HG03432 (cell line): Measurements from ENCODE around the gene ZNF318.
A peak's percentile ranks its signal among the peaks of the same experiment; 100 is the strongest.
"Not testable (repeated sequence)": the region's sequence is repeated elsewhere in the genome, so short reads cannot be mapped to it uniquely, and the experiment has no call there.

Source experiments
- ATAC-seq: cut with Tn5 transposase; IDR thresholded peaks from one replicate; pipeline ENCODE4 v1.9.1; 2021; ENCODE audit warnings: mild to moderate bottlenecking, moderate library complexity; ENCODE audit not compliant: unreplicated experiment

Gene ZNF318

GRCh38 chr6:43390753-43391439 lies 21.4 kb upstream of the ZNF318 start:
- not testable (repeated sequence) for ATAC-seq

- no peak for ATAC-seq
Measured at GRCh38 chr6:43389730-43390295, 20.4 kb upstream of the ZNF318 start.

DNA sequence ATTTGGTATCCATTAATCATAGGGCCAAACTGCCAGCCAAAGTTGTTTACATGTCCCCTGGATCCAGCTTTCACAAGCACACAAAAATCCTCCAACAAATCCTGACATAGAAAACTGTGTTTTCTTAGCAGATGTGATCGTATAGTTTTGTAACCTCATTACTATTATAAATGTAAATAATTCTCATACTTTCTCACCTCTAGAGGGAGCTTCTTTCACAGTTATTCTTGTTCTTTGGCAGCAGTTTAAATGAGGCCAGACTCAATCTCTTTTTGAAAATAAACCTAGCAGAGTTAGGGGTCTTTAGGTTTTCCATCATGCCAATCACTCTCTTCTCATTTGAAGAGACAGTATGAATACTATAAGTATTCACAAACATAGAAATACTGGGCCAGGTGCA lies 17.0 kb upstream of the ZNF318 start:
- no peak for ATAC-seq

DNA sequence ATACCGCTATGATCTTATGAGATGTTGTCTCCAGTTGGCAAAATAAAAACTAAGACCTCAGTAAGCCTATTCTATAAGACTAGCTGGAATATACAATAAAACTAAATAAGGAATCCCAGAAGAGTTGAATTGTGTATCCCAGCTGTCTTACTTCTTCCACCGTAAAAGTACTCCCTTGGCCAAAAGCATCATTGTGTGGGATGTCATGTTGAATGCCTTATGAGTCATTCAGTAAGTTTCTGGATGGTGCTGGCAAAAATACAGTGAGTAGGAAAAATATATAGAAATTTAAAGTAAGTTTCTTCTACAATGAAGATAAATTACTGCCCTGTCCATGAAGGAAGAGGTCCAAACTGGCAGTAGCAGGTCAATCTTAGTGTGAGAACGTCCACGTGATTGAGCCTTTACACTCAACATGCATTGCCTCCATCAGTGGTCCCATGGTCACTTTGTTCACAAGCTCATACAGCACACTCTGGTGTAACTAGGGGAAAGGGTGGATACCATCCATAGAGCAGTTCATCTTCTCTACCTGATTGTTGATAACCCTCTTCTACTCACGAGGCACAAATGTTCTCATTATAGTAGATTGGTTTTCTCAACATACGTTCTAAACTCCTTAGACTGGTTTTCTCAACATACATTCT lies 13.7 kb upstream of the ZNF318 start:
- peak; percentile 37 for ATAC-seq

- not testable (repeated sequence) for ATAC-seq
Measured at GRCh38 chr6:43380858-43381257, 11.4 kb upstream of the ZNF318 start.

DNA sequence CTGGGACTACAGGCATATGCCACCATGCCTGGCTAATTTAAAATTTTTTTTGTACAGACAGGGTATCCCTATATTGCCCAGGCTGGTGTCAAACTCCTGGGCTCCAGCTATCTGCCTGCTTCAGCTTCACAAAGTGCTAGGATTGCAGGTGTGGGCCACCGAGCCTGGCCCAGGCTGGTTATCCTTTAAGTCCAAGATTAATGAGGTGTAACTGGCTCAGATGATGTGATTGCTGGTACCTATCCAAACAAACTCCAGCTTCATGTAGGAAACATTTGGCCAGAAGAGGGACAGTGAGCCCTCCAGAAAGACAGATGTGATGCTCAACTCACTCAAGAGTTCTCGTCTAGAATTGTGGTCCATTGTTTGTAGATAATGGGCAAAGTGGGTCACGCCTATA lies 9.2 kb upstream of the ZNF318 start:
- no peak for ATAC-seq

- no peak for ATAC-seq
Measured at GRCh38 chr6:43377710-43378229, 8.3 kb upstream of the ZNF318 start.

DNA sequence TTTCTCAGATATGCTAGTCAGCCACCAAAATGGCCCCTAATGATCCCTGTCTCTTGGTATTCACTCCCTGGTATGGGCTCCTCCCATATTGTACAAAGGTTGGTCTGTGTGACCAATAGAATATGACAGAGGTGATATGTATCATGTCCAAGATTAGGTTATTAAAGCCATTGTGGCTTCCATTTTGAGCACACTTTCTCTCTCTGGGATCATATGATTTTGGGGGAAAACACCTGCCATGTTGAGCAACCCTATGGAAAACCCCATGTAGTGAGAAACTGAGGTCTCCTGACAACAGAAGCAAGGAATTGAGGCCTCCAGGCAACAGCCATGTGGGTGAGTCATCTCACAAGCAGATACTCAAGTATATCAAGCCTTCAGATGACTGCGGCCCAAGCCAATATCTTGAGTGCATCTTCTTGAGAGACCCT lies 7.1 kb upstream of the ZNF318 start:
- peak; percentile 54 for ATAC-seq

- no peak for ATAC-seq
Measured at GRCh38 chr6:43375693-43376092, 6.2 kb upstream of the ZNF318 start.

DNA sequence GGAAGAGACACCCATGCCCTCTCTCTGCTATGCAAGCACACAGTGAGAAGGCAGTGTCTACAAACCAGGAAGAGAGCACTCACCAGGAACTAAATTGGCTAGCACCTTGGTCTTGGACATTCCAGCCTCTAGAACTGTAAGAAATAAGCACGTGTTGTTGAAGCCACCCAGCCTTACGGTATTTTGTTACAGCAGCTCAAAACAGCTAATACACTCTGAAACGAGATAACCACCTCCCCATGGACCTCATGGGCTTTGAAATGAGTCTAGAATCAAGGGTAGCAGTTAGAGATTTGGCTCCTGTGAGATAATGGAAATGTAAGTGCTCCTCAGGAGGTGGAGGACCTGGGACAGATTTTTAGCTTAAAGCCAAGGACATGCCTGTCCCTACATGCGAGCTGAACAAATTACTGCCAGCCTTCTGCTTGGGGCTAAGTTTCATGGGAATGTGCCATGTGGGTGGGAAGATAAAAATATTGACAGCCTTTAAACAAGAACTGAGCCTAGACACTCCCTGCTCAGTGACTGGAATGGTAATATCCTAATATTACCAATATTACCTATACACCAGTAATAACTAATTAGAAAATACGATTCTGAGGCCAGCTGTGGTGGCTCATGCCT lies 3.9 kb upstream of the ZNF318 start:
- ATAC-seq: no peak

DNA sequence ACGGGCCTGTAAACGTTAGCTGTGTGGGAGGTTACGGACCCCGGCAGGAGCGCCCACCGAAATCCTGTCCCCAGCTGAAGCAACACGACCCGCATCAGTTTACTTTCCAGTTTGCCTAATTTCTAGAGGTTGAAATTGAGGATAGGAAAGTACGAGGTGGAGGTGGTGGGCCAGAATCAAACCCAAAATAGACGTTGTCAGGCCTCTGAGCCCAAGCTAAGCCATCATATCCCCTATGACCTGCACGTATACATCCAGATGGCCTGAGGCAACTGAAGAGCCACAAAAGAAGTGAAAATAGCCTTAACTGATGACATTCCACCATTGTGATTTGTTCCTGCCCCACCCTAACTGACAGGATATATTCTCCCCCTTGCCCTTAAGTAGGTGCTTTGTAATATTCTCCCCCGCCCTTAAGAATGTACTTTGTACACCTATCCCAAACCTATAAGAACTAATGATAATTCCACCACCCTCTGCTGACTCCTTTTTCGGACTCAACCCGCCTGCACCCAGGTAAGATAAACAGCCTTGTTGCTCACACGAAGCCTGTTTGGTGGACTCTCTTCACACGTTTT lies 645 bp upstream of the ZNF318 start:
- peak; percentile 13 for ATAC-seq

DNA sequence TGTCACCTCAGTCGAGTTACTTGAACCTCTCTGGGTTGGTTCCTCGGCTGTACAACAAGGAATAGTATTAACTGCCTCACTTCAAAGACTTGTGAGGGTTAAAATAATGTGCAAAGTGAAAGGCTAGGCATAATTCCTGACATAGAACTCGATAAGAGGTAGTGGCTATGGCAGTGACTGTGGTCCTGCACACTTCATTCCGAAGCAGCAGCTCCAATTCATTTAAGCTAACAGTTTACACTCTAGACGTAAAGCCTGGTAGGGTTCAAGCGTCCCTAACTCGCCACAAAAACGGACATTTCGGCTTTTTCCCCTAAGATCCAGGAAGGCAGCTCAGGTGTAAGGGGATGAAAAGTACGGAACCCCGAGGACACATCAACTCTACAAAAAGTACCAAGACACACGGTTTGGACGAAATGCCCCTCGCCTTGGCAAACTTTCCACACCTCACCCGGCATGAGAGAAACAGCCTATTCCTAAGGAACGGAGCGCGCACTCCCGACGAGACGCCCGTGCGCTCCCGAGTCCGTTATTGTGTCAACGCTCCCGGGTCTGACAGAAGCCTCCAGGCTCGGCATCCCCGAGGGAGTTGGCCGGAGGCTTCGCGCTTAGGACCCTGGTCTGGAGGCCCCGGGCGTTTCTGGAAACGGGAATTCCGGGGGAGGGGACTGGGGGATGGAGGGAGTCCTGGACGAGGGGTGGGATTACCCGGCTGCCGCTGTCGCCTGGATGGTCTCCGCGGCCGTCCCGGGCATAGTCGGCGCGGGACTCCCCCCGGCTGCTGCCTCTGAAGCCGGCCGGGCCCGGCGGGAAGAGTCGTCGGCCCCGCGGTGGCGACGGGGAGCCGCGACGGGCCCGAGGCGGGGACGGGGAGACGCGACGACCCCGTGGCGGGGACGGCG lies 937 bp downstream of the ZNF318 start:
- ATAC-seq: peak; percentile 1

- ATAC-seq: no peak
Measured at GRCh38 chr6:43367245-43367984, 2.0 kb downstream of the ZNF318 start.

- ATAC-seq: no peak
Measured at GRCh38 chr6:43361269-43361668, 8.2 kb downstream of the ZNF318 start.

- no peak for ATAC-seq
Measured at GRCh38 chr6:43359831-43360230, 9.6 kb downstream of the ZNF318 start.

DNA sequence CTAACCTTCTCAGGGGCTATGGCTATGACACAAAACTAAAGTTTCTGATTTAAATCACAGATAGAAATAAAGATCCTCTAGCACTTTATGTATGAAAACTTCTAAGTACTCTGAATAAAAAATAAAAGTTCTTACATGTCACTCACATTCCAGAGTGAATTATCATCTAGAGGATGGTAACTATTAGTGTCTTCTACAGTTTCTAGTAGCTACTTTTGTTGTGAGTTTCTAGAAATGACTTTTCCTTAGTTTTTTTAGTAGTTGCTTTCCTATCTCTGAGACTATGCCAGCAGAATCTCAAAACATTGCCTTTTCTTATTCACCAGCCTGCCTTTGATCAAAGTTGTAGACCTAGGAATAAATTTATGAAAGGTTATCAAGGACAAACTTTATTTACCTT lies 10.1 kb downstream of the ZNF318 start:
- ATAC-seq: no peak

DNA sequence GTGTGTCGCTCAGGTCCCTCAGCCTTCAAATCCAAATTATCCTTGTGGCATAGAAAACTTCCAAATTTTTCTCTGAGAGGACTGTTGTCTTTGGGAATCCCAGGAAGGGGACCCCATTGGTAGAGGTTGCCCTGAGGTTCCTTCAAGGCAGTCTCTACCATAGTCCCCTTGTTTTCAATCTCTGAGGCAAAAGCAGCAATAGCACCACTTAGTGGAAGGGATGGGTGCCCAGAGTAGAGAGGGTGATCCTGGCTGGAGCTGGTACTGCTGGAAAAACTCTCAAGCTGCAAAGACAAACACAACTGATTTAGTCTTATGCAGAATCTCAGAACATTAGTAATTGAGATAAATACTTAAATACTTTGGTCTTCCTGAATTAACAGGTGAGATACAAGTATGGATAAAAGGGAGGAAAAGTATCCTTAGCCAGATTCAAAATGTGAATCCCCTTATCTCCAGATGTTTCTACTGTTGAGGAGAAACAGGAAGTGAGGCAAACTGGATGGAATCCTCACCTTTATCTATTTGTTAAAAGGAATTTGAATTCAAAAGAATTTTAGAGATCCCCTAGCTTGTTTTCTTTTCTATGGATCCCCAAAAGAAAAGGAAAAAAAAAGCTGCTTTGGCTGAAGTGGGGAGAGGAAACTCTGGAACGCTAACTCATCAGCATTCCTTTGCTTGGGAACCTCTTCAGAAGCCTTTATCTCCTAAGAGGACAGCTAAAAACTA lies 13.4 kb downstream of the ZNF318 start:
- no peak for ATAC-seq

DNA sequence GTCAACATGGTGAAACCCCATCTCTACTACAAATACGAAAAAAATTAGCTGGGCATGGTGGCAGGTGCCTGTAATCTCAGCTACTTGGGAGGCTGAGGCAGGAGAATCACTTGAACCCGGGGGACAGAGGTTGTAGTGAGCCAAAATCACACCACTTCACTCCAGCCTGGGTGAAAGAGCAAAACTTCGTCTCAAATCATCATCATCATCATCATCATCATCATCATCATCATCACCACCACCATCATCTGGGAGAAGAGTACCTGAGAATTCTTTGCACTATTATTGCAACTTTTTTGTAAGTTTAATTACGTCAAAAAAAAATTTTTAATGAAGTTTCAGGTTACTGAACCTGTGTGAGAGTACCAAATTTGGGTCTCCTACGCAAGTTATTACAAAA lies 17.5 kb downstream of the ZNF318 start:
- ATAC-seq: not testable (repeated sequence)

DNA sequence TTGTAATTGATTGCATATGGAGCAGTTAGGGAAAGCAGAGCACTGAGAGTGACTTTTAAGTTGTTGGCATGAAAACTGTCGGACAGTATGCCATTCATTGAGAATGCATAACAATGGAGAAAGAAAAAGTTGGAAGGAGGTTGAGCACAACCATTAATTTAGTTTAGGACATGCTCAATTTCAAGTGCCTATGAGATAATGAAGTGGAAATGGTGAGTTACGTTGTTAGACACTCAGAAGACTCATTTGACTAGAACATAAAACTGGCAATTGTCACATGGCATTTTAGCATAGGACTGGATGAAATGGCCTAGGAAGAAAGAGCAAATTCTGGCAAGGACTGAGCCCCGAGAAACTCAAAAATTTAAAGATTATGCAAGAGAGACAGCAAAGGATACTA lies 22.0 kb downstream of the ZNF318 start:
- ATAC-seq: no peak
